GM13976 (cell line): ENCODE measurements around the gene ZC3H7B.

ENCODE experiments used
- DNase-seq: peaks from one replicate; pipeline ENCODE4 v3.0.0; 2012; ENCODE audit warnings: low spot score
- CTCF ChIP-seq: IDR thresholded peaks from 2 replicates; pipeline ENCODE4 v1.5.1; 2012; ENCODE audit warnings: borderline replicate concordance, mild to moderate bottlenecking; ENCODE audit not compliant: insufficient read depth; ENCODE audit errors: extremely low read depth, missing control alignments, control extremely low read depth
- in situ Hi-C: fragments of 300-500 bp; cut with MboI; formaldehyde crosslinking; loops from one replicate; pipeline ENCODE4 v1.12.0; 2022; ENCODE audit warnings: low sequenced_read_pairs, mixed read lengths, inconsistent platforms; ENCODE audit not compliant: unreplicated experiment

The ZC3H7B gene

DNA sequence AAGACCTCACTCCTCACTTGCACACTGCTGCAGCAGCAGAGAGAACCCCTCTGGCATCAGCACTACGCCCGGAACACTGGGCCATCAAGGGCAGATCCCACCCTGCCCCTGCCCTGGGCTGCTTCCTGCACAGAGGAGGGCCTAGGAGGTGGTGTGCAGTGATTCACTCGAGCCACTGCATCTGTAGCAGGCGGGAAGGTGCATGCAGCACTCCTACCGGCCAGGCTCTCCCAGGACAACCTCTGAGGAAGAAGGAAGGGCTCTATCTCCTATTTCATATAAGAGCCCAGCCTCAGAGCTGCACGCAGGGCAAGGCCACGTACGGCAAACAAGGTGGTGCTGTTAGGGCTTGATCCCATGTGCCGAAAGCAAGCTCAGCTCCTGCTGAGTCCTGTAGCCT is 29.5 kb upstream of the ZC3H7B start:
- TF ChIP-seq CTCF = no peak
- no peak for DNase-seq
- in situ Hi-C loops = no loop called here

- TF ChIP-seq CTCF = no peak
- DNase-seq = no peak
Observed at GRCh38 chr22:41273128-41273527, 28.2 kb upstream of the ZC3H7B start.

GRCh38 chr22:41274856-41275255 is 26.5 kb upstream of the ZC3H7B start:
- DNase-seq = no peak
- in situ Hi-C loops = no loop called here
- no peak for TF ChIP-seq CTCF

More at GRCh38 chr22:41273128-41273527, 28.2 kb upstream of the ZC3H7B start:
- in situ Hi-C loops = no loop called here

- in situ Hi-C loops = no loop called here
- no peak for DNase-seq
- TF ChIP-seq CTCF = no peak
Observed at GRCh38 chr22:41280065-41280464, 21.3 kb upstream of the ZC3H7B start.

- no peak for DNase-seq
- no peak for TF ChIP-seq CTCF
- in situ Hi-C loops = no loop called here
Observed at GRCh38 chr22:41280854-41281253, 20.5 kb upstream of the ZC3H7B start.

- no peak for DNase-seq
- in situ Hi-C loops = no loop called here
- no peak for TF ChIP-seq CTCF
Observed at GRCh38 chr22:41284465-41284864, 16.9 kb upstream of the ZC3H7B start.

DNA sequence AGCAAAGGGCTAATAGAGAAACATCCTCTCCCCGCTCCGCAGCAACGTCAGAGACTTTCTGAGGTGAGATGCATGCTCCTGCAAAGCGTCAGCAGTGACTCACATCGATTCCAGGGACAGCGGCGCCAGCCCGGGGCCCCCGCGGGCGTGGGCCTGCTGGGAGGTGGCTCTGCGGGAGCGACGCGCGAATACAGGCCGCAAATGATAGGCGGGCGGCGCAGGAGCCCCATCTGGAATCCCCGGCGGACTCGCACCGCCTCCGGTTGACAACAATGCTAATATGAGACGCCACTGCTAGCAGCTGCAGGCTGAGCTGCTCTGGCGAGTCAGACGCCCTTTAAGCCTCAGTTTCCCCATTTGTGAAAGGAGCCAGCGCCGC is 15.9 kb upstream of the ZC3H7B start:
- TF ChIP-seq CTCF = no peak
- in situ Hi-C loops = no loop called here
- DNase-seq = peak; percentile 83
